Natural killer cell (primary cell): Measurements from ENCODE around the gene INPP5F. TPM values are rescaled to one million over a fixed set of nuclear protein-coding genes. Genes with fewer than 3 reads are reported as not detected.
A peak's percentile ranks its signal among the peaks of the same experiment; 100 is the strongest.

Experiments
- ATAC-seq, 3 donors: fragments of 150-1000 bp in 2 of 3; fragments of 200-7000 bp in 1 of 3; cut with Tn5 transposase; 1 replicate in 1 of 3; 2 replicates in 2 of 3; pipeline ENCODE4 v1.10.0; 2021; ENCODE audit warnings: mild to moderate bottlenecking in 2 of 3, moderate library complexity in 2 of 3
- DNase-seq, 2 donors: peaks; one replicate each; pipeline versions ENCODE4 v3.0.0 to v3.0.0-alpha.2; 2013 to 2021; ENCODE audit warnings: mixed read lengths in 1 of 2
- H3K27ac ChIP-seq: one replicate; pipeline ENCODE4 v1.5.1; 2013; ENCODE audit warnings: mild to moderate bottlenecking, low read length
- H3K27me3 ChIP-seq: one replicate; pipeline ENCODE4 v1.6.1; 2013; ENCODE audit warnings: low read length; ENCODE audit not compliant: control insufficient read depth, insufficient read depth
- H3K36me3 ChIP-seq: one replicate; pipeline ENCODE4 v1.6.1; 2013; ENCODE audit warnings: low read length; ENCODE audit not compliant: control insufficient read depth, insufficient read depth
- H3K4me1 ChIP-seq: one replicate; pipeline ENCODE4 v1.6.1; 2013; ENCODE audit warnings: low read length; ENCODE audit not compliant: control insufficient read depth, insufficient read depth
- H3K4me3 ChIP-seq: one replicate; pipeline ENCODE4 v1.5.1; 2013; ENCODE audit warnings: low read length
- H3K9me3 ChIP-seq: one replicate; pipeline ENCODE4 v1.6.1; 2013; ENCODE audit warnings: low read length; ENCODE audit not compliant: control insufficient read depth, insufficient read depth
- H3K27ac Mint-ChIP-seq, 2 donors: one replicate each; pipeline ENCODE4 v1.8.0; 2022; ENCODE audit warnings: mild to moderate bottlenecking in 2 of 2, mixed read lengths in 2 of 2, moderate library complexity in 1 of 2
- H3K27me3 Mint-ChIP-seq, 2 donors: one replicate each; pipeline ENCODE4 v1.8.0; 2022; ENCODE audit warnings: low read depth in 2 of 2, mixed read lengths in 2 of 2
- H3K36me3 Mint-ChIP-seq: one replicate; pipeline ENCODE4 v1.8.0; 2022; ENCODE audit warnings: mixed read lengths
- H3K4me1 Mint-ChIP-seq, 2 donors: one replicate each; pipeline ENCODE4 v1.8.0; 2022; ENCODE audit warnings: mixed read lengths in 2 of 2
- H3K4me3 Mint-ChIP-seq: one replicate; pipeline ENCODE4 v1.8.0; 2022; ENCODE audit warnings: mild to moderate bottlenecking, moderate library complexity, mixed read lengths
- H3K9me3 Mint-ChIP-seq, 2 donors: one replicate each; pipeline ENCODE4 v1.8.0; 2022; ENCODE audit warnings: mixed read lengths in 2 of 2
- CTCF ChIP-seq: fragments of 200-600 bp; IDR thresholded peaks from one replicate; pipeline ENCODE4 v1.8.0; 2022; ENCODE audit warnings: antibody characterized with exemption
- WGBS: methylation state at CpG from one replicate; pipeline ENCODE4 v1.1.7; 2013; ENCODE audit warnings: missing lambda C conversion rate; ENCODE audit not compliant: insufficient coverage; 5-methylcytosine and 5-hydroxymethylcytosine counted together
- intact Hi-C: fragments of 100-400 bp; cut with micrococcal nuclease; formaldehyde crosslinking; loops from one replicate; pipeline ENCODE4 v1.14.2; 2022
- total RNA-seq, 4 donors: library from RNA; stranded (reverse); fragments of 120-200 nt in 1 of 4; gene quantifications; one replicate each; pipeline versions ENCODE4 v1.2.3 to v1.2.4, GENCODE V29; 2013 to 2022

INPP5F gene
- total RNA-seq, 3 donors from 2014 or later (not counting 1 experiment from before 2014, with no cell fraction given): 12.8 to 18.2 (median 15.8) TPM

- Histone ChIP-seq H3K36me3 (peaks cover 7% of the 10 kb centered on the region), H3K4me1 (peaks cover 3% of the 10 kb centered on the region), H3K9me3 (no peaks in the 10 kb centered on the region), H3K27ac (no peak overlapping the region), H3K4me3 (no peak overlapping the region), H3K27me3 (no peaks in the 10 kb centered on the region)
- no peaks in the 10 kb centered on the region for H3K27me3 Mint-ChIP-seq
- no peak for DNase-seq
- no peaks in the 10 kb centered on the region for H3K9me3 Mint-ChIP-seq
- no peak overlapping the region for H3K27ac Mint-ChIP-seq
- 79% methylated on average over 5 of the region's 5 CpGs for WGBS
- TF ChIP-seq CTCF: no peak
- H3K4me1 Mint-ChIP-seq: peaks cover 0 to 6% of the 10 kb centered on the region in 2 donors
- H3K4me3 Mint-ChIP-seq: no peak overlapping the region
- intact Hi-C loops: no loop called here
- no peaks in the 10 kb centered on the region for H3K36me3 Mint-ChIP-seq
- no peak for ATAC-seq
Observed at GRCh38 chr10:119805702-119806230, 79.9 kb downstream of the INPP5F start.

- Mint-ChIP-seq H3K27me3 (no peaks in the 10 kb centered on the region), H3K4me3 (no peak overlapping the region), H3K4me1 (peaks cover 0 to 6% of the 10 kb centered on the region in 2 donors), H3K9me3 (no peaks in the 10 kb centered on the region), H3K36me3 (no peaks in the 10 kb centered on the region), H3K27ac (no peak overlapping the region)
- DNase-seq (no peak), ATAC-seq (no peak)
- peaks cover 7% of the 10 kb centered on the region for H3K36me3 ChIP-seq
- H3K4me3 ChIP-seq: no peak overlapping the region
- H3K27ac ChIP-seq: no peak overlapping the region
- WGBS: 99% methylated on average over 10 of the region's 11 CpGs
- H3K9me3 ChIP-seq: no peaks in the 10 kb centered on the region
- no peaks in the 10 kb centered on the region for H3K27me3 ChIP-seq
- peaks cover 3% of the 10 kb centered on the region for H3K4me1 ChIP-seq
- intact Hi-C loops: no loop called here
- no peak for TF ChIP-seq CTCF
Observed at GRCh38 chr10:119806334-119807130, 80.7 kb downstream of the INPP5F start.

GRCh38 chr10:119807960-119808697 lies 82.3 kb downstream of the INPP5F start:
- no peak for TF ChIP-seq CTCF
- no peak for DNase-seq
- intact Hi-C loops: no loop called here

More at GRCh38 chr10:119807960-119808697, 82.3 kb downstream of the INPP5F start:
- Histone ChIP-seq H3K27me3 (no peaks in the 10 kb centered on the region), H3K4me3 (no peak overlapping the region), H3K9me3 (no peaks in the 10 kb centered on the region), H3K27ac (no peak overlapping the region), H3K36me3 (peaks cover 14% of the 10 kb centered on the region), H3K4me1 (peaks cover 3% of the 10 kb centered on the region)
- Mint-ChIP-seq H3K4me1 (peaks cover 0 to 6% of the 10 kb centered on the region in 2 donors), H3K36me3 (no peaks in the 10 kb centered on the region), H3K4me3 (no peak overlapping the region), H3K27ac (no peak overlapping the region), H3K9me3 (no peaks in the 10 kb centered on the region), H3K27me3 (no peaks in the 10 kb centered on the region)
- 42% methylated on average over 1 of the region's 3 CpGs for WGBS
- ATAC-seq: peak in 2 of 3 donors; percentile 34 to 48
